GM12864 (cell line): ENCODE results near the gene MGAT5B.

Source experiments
- DNase-seq: peaks from one replicate; pipeline ENCODE4 v3.0.0-alpha.2; 2011; ENCODE audit warnings: low read depth
- H3K4me3 ChIP-seq: 2 replicates; pipeline ENCODE4 v1.5.1; 2011; ENCODE audit warnings: mild to moderate bottlenecking, low read depth, low read length, control low read depth
- TF ChIP-seq, protein P1 (sequence below): IDR thresholded peaks from 2 replicates; pipeline ENCODE4 v1.5.1; 2011; ENCODE audit warnings: low read depth, mild to moderate bottlenecking, moderate library complexity, low read length, control low read depth, inconsistent platforms; ENCODE audit errors: missing control alignments

The MGAT5B gene

DNA sequence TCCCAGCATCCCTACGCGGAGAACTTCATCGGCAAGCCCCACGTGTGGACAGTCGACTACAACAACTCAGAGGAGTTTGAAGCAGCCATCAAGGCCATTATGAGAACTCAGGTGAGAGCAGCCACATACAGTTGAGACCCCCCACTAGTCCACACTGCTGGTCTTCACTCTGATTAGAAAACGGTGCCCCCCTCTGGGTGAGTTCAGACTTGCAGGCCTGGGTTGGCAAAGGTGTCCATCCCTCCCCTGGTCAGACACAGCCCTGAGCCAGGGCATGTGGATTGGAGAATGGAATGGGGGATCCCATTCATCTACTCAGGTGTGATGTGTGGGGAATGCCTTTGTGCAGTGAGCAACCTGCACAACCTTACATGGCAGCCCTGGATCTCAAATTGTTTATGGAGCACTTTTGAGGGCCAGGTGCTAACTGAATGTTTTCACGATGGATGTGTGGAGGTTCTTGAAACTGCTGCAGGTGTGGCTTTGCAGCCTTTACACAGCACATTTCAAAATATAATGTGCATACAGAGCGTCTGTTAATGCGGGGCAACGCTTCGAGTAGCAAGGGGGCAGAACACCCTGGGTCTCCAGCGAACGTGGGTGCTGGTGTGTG, 72.6 kb downstream of the MGAT5B start:
- TF ChIP-seq, protein P1, sequence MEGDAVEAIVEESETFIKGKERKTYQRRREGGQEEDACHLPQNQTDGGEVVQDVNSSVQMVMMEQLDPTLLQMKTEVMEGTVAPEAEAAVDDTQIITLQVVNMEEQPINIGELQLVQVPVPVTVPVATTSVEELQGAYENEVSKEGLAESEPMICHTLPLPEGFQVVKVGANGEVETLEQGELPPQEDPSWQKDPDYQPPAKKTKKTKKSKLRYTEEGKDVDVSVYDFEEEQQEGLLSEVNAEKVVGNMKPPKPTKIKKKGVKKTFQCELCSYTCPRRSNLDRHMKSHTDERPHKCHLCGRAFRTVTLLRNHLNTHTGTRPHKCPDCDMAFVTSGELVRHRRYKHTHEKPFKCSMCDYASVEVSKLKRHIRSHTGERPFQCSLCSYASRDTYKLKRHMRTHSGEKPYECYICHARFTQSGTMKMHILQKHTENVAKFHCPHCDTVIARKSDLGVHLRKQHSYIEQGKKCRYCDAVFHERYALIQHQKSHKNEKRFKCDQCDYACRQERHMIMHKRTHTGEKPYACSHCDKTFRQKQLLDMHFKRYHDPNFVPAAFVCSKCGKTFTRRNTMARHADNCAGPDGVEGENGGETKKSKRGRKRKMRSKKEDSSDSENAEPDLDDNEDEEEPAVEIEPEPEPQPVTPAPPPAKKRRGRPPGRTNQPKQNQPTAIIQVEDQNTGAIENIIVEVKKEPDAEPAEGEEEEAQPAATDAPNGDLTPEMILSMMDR: no peak
- no peak for DNase-seq
- H3K4me3 ChIP-seq: no peak overlapping the region

DNA sequence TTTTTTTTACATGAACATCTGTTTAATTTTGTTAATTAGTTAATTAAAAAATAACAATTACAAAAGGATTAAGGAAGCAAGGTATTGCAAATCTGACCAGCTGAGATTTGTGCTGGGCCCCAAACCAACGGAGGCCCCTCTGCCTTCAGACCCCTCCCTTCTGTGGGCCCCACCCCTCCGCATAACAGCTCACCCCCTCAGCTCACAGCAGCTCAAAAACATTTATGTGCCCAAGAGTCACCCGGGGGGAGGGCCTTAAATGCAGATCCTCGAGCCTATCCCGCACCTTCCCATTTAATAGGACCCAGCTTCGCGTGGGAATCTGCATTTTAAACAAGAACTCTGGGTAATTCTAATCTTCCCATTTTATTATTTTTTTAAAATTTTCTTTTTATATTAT, 75.0 kb downstream of the MGAT5B start:
- H3K4me3 ChIP-seq: no peak overlapping the region
- TF ChIP-seq, protein P1: no peak
- DNase-seq: no peak

DNA sequence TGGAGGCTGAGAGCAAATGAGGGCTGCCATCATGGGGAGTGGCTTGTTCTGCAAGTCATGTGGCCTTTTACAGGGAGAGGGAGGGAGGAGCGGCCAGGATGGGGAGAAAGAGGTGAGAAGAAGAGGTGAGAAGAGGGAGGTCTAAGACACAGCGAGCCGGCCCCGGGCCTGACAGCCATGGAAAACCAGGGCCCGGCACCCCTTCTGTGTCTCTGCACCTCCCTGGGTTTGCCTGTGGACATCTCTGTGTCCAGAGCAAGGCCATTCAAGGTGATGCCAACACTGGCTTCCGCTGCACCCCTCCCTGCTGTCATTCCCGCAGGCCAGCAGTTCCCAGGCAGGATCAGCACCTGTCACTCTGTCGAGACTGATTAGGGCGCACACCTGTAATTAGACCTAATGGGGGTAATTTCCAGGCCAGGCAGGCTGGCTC, 75.6 kb downstream of the MGAT5B start:
- no peak overlapping the region for H3K4me3 ChIP-seq
- DNase-seq: no peak
- TF ChIP-seq, protein P1: no peak

DNA sequence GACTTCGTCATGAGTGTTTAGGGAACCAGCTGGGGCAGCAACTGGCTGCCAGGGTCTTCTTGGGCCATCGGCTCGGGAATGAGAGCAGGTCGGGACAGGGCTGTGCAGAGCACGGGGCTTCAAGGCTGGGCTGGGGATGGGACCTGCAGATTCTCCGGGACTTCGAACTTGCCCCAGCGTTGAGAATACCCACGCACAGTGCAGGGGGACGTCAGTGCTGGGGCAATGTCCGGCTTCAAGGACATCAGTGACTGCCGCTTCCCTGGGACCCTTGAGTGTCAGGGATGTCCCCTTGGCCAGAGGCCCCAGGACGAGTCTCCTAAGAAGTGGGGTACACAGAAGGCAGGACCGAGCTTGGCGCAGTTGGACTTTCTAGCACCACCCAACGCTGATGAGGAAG, 76.3 kb downstream of the MGAT5B start:
- no peak overlapping the region for H3K4me3 ChIP-seq
- TF ChIP-seq, protein P1: no peak
- DNase-seq: no peak

DNA sequence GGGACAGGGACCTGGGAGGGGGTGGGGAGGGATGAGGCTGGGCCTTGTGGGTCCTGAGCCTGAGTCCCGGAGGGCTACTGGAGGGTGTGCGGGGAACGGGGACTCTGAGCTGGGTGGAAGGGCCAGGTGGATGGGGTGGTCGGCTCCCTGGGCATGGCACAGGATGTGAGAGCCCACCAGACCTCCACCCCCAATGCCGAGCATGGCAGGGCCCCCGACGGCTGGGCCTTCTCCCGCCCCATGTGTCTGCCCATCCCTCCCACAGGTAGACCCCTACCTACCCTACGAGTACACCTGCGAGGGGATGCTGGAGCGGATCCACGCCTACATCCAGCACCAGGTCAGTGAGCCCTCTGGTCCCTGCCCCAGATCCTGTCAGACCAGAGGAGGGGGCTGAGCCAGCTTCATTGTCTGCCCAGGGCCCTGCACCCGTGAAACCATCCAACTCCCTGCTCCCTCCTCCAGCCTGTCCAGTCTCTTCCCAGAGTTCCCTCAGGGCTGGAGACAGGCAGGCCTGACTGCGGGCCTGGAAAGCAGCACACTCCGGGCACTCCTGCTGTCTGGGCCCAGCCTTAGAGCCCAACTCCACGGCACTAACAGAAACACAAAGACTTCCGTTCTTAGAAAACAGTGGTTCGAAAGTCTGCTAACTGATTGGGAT, 78.0 kb downstream of the MGAT5B start:
- H3K4me3 ChIP-seq: no peak overlapping the region
- TF ChIP-seq, protein P1: no peak
- no peak for DNase-seq

DNA sequence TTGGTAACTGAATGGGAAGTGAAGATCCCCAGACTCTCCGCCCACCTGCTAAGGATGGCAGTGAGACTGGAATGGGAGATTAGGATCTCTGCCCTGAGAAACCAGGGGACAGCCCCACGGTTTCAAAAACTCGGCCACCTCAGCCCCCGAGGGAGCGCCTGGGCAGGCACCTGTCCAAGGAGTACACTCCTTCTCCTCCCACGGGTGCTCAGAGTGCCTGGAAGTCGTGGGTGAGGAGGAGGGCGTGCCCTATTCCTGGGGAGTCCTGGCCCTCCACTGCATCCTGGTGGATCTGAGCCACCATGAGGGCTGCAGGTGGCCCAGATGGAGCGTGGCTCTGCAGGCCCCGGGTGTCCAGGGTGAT, 78.5 kb downstream of the MGAT5B start:
- no peak overlapping the region for H3K4me3 ChIP-seq
- DNase-seq: no peak
- TF ChIP-seq, protein P1: no peak

DNA sequence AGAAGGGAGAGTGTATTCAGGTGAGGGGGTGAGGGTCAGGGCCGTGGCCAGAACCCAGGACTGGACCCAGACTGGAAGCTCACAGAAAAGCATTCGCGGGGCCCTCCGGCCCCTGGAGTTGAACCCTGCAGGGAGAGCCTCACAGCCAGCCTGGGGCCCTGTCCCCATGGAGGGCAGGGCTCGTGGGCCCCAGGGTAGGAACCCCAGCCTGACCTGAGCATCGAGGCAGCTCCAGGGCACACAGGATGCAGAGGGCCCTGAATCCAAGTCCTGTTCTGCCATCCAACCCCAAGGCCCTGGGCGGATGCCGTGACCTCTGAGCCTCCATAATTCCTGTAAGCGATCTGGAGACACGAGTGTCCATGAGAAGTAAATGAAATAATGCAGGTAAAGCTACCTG, 79.1 kb downstream of the MGAT5B start:
- H3K4me3 ChIP-seq: no peak overlapping the region
- TF ChIP-seq, protein P1: no peak
- DNase-seq: no peak
